KMS-11 (cell line): ENCODE measurements around the gene SH3D21.

ENCODE experiments used
- H2AFZ ChIP-seq: fragments of 200-600 bp; sonication (generic); 2 replicates; pipeline ENCODE4 v1.6.1; 2016; ENCODE audit warnings: antibody characterized with exemption, mixed run types, low read depth
- H3K27ac ChIP-seq: fragments of 200-600 bp; sonication (generic); 2 replicates; pipeline ENCODE4 v1.6.1; 2016; ENCODE audit warnings: mild to moderate bottlenecking, mixed run types
- H3K27me3 ChIP-seq: fragments of 200-600 bp; sonication (generic); 2 replicates; pipeline ENCODE4 v1.6.1; 2017; ENCODE audit warnings: mild to moderate bottlenecking, low read depth, mixed run types, moderate library complexity; ENCODE audit not compliant: insufficient read depth
- H3K36me3 ChIP-seq: fragments of 200-600 bp; sonication (generic); 2 replicates; pipeline ENCODE4 v1.6.1; 2017; ENCODE audit warnings: mild to moderate bottlenecking, mixed run types; ENCODE audit not compliant: insufficient read depth
- H3K4me1 ChIP-seq: fragments of 200-600 bp; sonication (generic); 2 replicates; pipeline ENCODE4 v1.6.1; 2016; ENCODE audit warnings: mild to moderate bottlenecking, low read depth, mixed run types; ENCODE audit not compliant: poor library complexity, severe bottlenecking
- H3K4me2 ChIP-seq: fragments of 200-600 bp; sonication (generic); 2 replicates; pipeline ENCODE4 v1.7.0; 2016; ENCODE audit warnings: mild to moderate bottlenecking, mixed run types
- H3K4me3 ChIP-seq: fragments of 200-600 bp; sonication (generic); IDR thresholded peaks from 2 replicates; pipeline ENCODE4 v1.6.1; 2017; ENCODE audit warnings: low read depth, low read length, mixed read lengths; ENCODE audit not compliant: insufficient read depth
- H3K79me2 ChIP-seq: fragments of 200-600 bp; sonication (generic); 2 replicates; pipeline ENCODE4 v1.6.1; 2016; ENCODE audit warnings: low read depth, mixed run types; ENCODE audit not compliant: insufficient read depth
- H3K9ac ChIP-seq: fragments of 200-600 bp; sonication (generic); 2 replicates; pipeline ENCODE4 v1.6.1; 2016; ENCODE audit warnings: mild to moderate bottlenecking, mixed run types
- H4K20me1 ChIP-seq: fragments of 200-600 bp; sonication (generic); 2 replicates; pipeline ENCODE4 v1.6.1; 2016; ENCODE audit warnings: mild to moderate bottlenecking, mixed run types; ENCODE audit not compliant: insufficient read depth
- TF ChIP-seq, protein P1 (sequence below): fragments of 200-600 bp; sonication (generic); conservative IDR thresholded peaks from 2 replicates; pipeline ENCODE4 v1.6.1; 2017; ENCODE audit warnings: low read depth, mild to moderate bottlenecking, antibody characterized with exemption, low read length, moderate library complexity, mixed read lengths

SH3D21 gene

DNA sequence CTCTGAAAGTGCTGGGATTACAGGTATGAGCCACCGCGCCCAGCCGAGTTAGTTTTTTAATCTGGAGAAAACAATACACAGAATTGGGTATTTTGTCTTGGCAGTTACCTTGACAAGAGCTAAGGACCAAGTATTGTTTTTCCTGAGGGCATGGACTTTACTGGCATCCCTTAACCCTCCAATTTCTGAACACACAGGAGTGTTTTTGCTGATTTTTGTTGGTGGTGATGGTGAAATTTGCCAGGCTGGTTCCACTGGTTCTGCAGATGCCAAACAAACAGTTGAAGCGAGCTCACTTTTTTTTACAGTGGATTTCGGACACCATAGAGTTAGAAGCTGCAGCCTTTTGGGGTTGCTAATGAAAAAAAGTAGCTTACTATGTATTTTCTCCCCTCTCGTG lies 37.2 kb upstream of the SH3D21 start:
- Histone ChIP-seq H4K20me1 (peaks cover 4% of the 10 kb centered on the region; the same call in 1 of the 2 replicates), H3K79me2 (peaks cover 34% of the 10 kb centered on the region; the same call in 1 of the 2 replicates)

DNA sequence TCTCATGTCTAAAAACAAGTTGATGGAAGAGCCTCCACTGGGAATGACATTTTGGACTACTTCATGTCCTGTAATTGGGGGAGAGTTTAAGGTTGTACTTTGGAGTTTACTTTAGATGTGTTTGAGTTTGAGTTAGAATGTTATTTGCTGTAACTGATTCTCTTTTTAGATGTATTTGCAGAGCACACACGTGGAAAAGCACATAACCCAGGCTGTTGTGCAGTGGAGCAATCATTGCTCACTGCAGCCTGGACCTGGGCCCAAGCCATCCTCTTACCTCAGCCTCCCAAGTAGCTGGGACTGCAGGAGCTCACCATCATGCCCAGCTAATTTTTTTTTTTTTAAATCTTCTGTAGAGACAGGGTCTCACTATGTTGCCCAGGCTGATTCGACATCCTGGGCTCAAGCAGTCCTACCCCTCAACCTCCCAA lies 36.7 kb upstream of the SH3D21 start:
- Histone ChIP-seq H3K27me3 (no peaks in the 10 kb centered on the region), H3K36me3 (no peaks in the 10 kb centered on the region), H4K20me1 (peaks cover 4% of the 10 kb centered on the region; the same call in 1 of the 2 replicates), H3K4me2 (no peak overlapping the region), H3K79me2 (peaks cover 34% of the 10 kb centered on the region; the same call in 1 of the 2 replicates), H3K4me3 (no peak overlapping the region), H3K27ac (no peak overlapping the region), H3K9ac (no peak overlapping the region), H3K4me1 (no peaks in the 10 kb centered on the region), H2AFZ (no peak overlapping the region)
- TF ChIP-seq, protein P1, sequence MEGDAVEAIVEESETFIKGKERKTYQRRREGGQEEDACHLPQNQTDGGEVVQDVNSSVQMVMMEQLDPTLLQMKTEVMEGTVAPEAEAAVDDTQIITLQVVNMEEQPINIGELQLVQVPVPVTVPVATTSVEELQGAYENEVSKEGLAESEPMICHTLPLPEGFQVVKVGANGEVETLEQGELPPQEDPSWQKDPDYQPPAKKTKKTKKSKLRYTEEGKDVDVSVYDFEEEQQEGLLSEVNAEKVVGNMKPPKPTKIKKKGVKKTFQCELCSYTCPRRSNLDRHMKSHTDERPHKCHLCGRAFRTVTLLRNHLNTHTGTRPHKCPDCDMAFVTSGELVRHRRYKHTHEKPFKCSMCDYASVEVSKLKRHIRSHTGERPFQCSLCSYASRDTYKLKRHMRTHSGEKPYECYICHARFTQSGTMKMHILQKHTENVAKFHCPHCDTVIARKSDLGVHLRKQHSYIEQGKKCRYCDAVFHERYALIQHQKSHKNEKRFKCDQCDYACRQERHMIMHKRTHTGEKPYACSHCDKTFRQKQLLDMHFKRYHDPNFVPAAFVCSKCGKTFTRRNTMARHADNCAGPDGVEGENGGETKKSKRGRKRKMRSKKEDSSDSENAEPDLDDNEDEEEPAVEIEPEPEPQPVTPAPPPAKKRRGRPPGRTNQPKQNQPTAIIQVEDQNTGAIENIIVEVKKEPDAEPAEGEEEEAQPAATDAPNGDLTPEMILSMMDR = no peak

More for the DNA sequence above, 37.2 kb upstream of the SH3D21 start:
- H3K4me3 ChIP-seq = no peak overlapping the region
- no peaks in the 10 kb centered on the region for H3K36me3 ChIP-seq
- H2AFZ ChIP-seq = no peak overlapping the region
- TF ChIP-seq, protein P1 = no peak
- H3K27ac ChIP-seq = no peak overlapping the region
- H3K4me1 ChIP-seq = no peaks in the 10 kb centered on the region
- H3K4me2 ChIP-seq = no peak overlapping the region
- H3K9ac ChIP-seq = no peak overlapping the region
- H3K27me3 ChIP-seq = no peaks in the 10 kb centered on the region

DNA sequence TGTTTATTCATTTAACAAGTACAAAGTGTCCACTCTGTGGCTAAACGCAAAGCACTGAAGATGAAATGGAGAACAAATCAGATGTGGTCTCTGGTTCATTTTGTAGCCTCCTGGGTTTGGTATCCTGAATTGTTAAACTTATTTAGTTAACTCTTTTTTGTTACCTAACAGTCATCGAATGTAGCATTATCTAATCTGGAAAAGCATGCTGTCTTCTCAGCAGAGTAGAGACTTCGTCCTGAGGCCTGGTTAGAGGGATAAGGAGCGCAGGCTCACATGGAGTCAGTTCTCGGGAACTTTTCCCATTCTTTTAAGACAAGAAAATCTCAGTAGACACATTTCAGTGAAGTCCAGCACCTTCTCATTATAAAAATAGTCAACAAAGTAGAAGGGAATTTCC lies 33.1 kb upstream of the SH3D21 start:
- no peaks in the 10 kb centered on the region for H3K4me1 ChIP-seq
- no peak overlapping the region for H3K4me2 ChIP-seq
- no peak overlapping the region for H3K9ac ChIP-seq
- no peaks in the 10 kb centered on the region for H3K36me3 ChIP-seq
- no peak overlapping the region for H2AFZ ChIP-seq
- no peaks in the 10 kb centered on the region for H3K27me3 ChIP-seq
- H4K20me1 ChIP-seq = peaks cover 4% of the 10 kb centered on the region; the same call in 1 of the 2 replicates
- TF ChIP-seq, protein P1 = no peak
- peaks cover 19% of the 10 kb centered on the region; the same call in 1 of the 2 replicates for H3K79me2 ChIP-seq
- H3K27ac ChIP-seq = no peak overlapping the region
- H3K4me3 ChIP-seq = no peak overlapping the region

DNA sequence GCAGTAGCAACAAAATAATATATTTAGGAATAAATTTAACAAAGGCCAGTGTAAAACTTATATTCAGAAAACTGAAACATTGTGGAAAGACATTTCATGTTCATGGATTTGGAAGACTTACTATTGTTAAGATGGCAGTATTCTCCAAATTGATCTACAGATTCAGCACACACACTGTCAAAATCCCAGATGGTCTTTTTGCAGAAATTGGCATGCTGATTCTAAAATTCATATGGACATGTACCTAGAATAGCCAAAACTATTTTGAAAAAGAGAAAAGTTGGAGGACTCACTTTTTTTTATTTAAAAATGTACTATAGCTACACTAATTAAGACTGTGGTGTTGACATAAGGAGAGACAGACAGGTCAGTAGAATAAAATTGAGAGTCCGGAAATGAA lies 32.0 kb upstream of the SH3D21 start:
- no peaks in the 10 kb centered on the region for H3K27me3 ChIP-seq

More for the DNA sequence above, 32.0 kb upstream of the SH3D21 start:
- H3K36me3 ChIP-seq = no peaks in the 10 kb centered on the region
- H3K4me2 ChIP-seq = no peak overlapping the region
- TF ChIP-seq, protein P1 = no peak
- H3K79me2 ChIP-seq = peaks cover 13% of the 10 kb centered on the region; the same call in 1 of the 2 replicates
- no peak overlapping the region for H3K9ac ChIP-seq
- peaks cover 4% of the 10 kb centered on the region; the same call in 1 of the 2 replicates for H4K20me1 ChIP-seq
- no peak overlapping the region for H3K4me3 ChIP-seq
- H3K4me1 ChIP-seq = no peaks in the 10 kb centered on the region
- no peak overlapping the region for H3K27ac ChIP-seq
- no peak overlapping the region for H2AFZ ChIP-seq
